Mucosa of descending colon (tissue), 3 donors: ENCODE data around the gene MPRIP. TPM values are rescaled to one million over a fixed set of nuclear protein-coding genes. Genes with fewer than 3 reads are reported as not detected.
A peak's percentile ranks its signal among the peaks of the same experiment; 100 is the strongest.

ENCODE experiments used
- ATAC-seq: fragments of 200-7000 bp; cut with Tn5 transposase; one replicate; pipeline ENCODE4 v1.9.1; 2020; ENCODE audit warnings: mild to moderate bottlenecking, moderate library complexity
- DNase-seq, 3 donors: peaks; one replicate each; pipeline ENCODE4 v3.0.0-alpha.2; 2020
- H3K36me3 ChIP-seq: fragments of 200-600 bp; one replicate; pipeline ENCODE4 v1.8.0; 2021; ENCODE audit warnings: low read depth, mild to moderate bottlenecking
- H3K4me1 ChIP-seq: fragments of 200-600 bp; one replicate; pipeline ENCODE4 v1.8.0; 2021; ENCODE audit warnings: low read depth, mild to moderate bottlenecking
- H3K4me3 ChIP-seq: fragments of 200-600 bp; one replicate; pipeline ENCODE4 v1.8.0; 2021; ENCODE audit warnings: mild to moderate bottlenecking
- H3K9me3 ChIP-seq: fragments of 200-600 bp; one replicate; pipeline ENCODE4 v1.8.0; 2021; ENCODE audit warnings: mild to moderate bottlenecking
- intact Hi-C, 2 donors: fragments of 100-400 bp; cut with DNase I in 1 of 2; cut with micrococcal nuclease in 1 of 2; formaldehyde crosslinking; loops; one replicate each; pipeline versions ENCODE4 v1.11.0 to v1.11.1; 2022; cut with DNase I, micrococcal nuclease
- total RNA-seq, 3 donors: library from RNA; stranded (reverse); fragmentation: NEBNext Ultra II Directional in 2 of 3; extraction: Animal tissue kit (Norgen Biotek cat#: 25700) in 2 of 3; gene quantifications; one replicate each; pipeline versions ENCODE4 v1.2.1 to v1.2.4, GENCODE V29; 2021 to 2023
- TF ChIP-seq, protein P1 (sequence below): fragments of 200-600 bp; IDR thresholded peaks from one replicate; pipeline ENCODE4 v1.8.0; 2022; ENCODE audit warnings: antibody characterized with exemption, mild to moderate bottlenecking
- donor health status: DM: no; HTN: no; CAD: no; lungs with moderate emphysema.
- donor health status: DM: no; HTN: no; CAD: no.
- donor health status: DM: no; HTN: yes; CAD: no.

MPRIP gene
- total RNA-seq, 3 donors from 2014 or later: 150 to 249 (median 231) TPM

DNA sequence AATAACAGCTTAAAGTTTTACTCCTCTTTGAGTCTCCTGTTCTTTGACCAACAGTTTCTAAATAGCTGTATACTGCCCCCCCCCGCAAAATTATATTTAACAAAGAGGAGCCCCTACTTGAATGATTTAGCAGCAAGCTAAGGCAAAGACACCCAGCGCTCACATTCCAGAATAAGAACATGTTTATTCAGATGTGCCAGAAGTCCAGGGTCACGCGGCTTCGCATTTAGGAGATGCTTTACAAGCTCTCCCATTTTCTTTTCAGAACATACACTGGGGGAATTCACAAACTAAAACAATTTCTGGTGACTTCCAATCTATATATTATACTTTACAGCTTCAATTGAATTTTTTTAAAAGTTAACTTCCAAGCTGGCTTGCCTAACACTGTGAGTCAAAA lies 158.6 kb downstream of the MPRIP start:
- Histone ChIP-seq H3K9me3 (no peaks in the 10 kb centered on the region), H3K4me1 (peaks cover 15% of the 10 kb centered on the region), H3K36me3 (no peaks in the 10 kb centered on the region), H3K4me3 (no peak overlapping the region)
- TF ChIP-seq, protein P1, sequence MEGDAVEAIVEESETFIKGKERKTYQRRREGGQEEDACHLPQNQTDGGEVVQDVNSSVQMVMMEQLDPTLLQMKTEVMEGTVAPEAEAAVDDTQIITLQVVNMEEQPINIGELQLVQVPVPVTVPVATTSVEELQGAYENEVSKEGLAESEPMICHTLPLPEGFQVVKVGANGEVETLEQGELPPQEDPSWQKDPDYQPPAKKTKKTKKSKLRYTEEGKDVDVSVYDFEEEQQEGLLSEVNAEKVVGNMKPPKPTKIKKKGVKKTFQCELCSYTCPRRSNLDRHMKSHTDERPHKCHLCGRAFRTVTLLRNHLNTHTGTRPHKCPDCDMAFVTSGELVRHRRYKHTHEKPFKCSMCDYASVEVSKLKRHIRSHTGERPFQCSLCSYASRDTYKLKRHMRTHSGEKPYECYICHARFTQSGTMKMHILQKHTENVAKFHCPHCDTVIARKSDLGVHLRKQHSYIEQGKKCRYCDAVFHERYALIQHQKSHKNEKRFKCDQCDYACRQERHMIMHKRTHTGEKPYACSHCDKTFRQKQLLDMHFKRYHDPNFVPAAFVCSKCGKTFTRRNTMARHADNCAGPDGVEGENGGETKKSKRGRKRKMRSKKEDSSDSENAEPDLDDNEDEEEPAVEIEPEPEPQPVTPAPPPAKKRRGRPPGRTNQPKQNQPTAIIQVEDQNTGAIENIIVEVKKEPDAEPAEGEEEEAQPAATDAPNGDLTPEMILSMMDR: no peak
- intact Hi-C loops: no loop called here
- ATAC-seq (no peak), DNase-seq (peak in 1 of 3 donors; percentile 38)

DNA sequence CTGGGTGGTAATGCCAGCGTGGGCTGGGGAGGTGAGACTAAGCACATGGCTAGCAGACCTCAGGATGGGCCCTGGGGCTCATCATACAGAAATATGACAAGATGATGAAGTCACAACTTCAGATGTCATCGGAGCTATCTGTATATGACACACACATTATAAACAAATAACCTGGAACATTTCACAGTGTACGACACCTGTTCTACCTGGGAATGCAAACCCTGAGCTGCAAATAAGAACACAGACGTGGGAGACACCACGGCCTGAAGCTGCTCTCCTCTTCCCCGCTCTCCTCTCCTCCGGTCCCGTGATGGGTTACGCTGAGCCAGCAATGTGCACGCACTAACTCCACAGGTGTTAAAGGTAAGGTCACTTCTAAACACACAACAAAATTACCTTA lies 159.0 kb downstream of the MPRIP start:
- H3K9me3 ChIP-seq: no peaks in the 10 kb centered on the region
- ATAC-seq (no peak), DNase-seq (peak in 1 of 3 donors; percentile 1)
- intact Hi-C loops: no loop called here
- TF ChIP-seq, protein P1: no peak
- no peaks in the 10 kb centered on the region for H3K36me3 ChIP-seq
- peaks cover 15% of the 10 kb centered on the region for H3K4me1 ChIP-seq
- no peak overlapping the region for H3K4me3 ChIP-seq

DNA sequence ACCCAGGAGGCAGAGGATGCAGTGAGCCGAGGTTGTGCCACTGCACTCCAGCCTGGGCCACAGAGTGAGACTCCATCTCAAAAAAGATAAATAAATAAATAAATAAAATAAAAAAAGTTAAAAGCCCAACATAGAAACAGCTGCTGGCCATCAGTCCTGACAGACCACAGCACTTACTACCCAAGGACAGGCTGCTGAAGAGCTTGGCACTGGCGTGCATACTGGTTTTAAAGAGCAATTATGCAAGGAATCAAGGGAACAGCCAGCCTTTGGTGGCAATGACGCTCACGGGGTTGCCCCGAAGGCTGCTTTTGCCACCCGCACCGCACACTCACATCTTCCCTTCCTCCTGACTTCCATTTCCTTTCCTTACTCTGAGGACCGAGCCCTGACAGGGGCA lies 159.7 kb downstream of the MPRIP start:
- Histone ChIP-seq H3K4me3 (no peak overlapping the region), H3K4me1 (peaks cover 18% of the 10 kb centered on the region), H3K36me3 (no peaks in the 10 kb centered on the region), H3K9me3 (no peaks in the 10 kb centered on the region)
- TF ChIP-seq, protein P1: no peak
- intact Hi-C loops: no loop called here
- DNase-seq (no peak), ATAC-seq (no peak)

DNA sequence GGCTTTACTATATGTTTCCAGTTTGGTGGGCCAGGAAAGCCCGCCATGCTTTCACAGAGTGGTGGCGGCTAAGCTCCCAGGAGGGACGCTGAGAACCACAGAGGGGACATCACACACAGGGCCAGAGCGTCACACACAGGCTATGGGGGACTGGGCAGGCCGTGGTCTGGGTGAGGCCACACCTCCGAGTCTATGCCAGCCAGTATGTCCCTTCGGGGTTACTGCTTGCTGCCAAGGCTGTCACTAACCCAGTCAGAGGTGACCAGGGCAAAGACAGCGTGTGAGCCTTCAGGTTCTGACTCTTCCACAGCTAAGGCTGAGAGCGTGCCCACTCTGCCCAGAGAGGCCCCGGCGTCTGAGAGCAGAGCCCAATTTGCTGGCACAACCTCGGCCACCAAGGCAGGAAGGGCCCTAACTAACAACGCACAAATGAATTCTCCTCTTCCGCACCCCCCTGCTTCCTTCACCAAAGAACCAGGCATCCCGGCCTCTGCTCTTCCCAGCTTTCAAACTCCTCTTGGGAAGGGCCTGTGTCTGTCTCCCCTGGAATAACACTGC lies 161.0 kb downstream of the MPRIP start:
- no peak overlapping the region for H3K4me3 ChIP-seq
- intact Hi-C loops: no loop called here
- peak in 1 of 3 donors; percentile 32 for DNase-seq
- H3K36me3 ChIP-seq: no peaks in the 10 kb centered on the region
- TF ChIP-seq, protein P1: no peak
- ATAC-seq: no peak
- H3K9me3 ChIP-seq: no peaks in the 10 kb centered on the region
- peaks cover 19% of the 10 kb centered on the region for H3K4me1 ChIP-seq

DNA sequence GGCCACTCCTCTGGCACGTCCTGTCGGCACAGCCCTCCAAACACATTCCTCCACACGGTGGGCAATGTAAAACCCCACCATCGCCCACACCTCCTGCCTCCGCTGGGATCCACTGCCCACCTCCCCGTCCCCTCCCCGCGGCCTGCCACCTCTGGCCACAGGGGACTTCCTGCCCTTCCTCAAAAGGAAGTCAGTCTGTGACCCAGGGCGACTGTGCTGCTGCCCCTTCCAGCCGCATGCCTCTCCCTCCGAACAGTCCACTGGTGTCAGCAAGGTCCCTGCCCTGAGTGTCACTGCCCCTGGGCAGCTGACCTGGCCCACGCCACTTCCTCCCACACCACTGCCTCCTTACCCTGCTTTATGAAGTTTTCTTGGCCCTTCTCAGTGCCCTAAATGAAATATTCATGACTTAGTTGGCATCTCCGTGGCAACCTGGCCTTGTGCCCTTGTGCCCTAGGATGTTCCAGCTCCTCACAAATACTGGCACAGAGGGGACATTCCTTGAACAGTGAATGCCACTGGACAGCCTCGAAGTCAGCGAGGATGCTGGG lies 161.9 kb downstream of the MPRIP start:
- TF ChIP-seq, protein P1: no peak
- H3K4me1 ChIP-seq: peaks cover 19% of the 10 kb centered on the region
- H3K4me3 ChIP-seq: no peak overlapping the region
- ATAC-seq (no peak), DNase-seq (peak in 2 of 3 donors; percentile 38 to 47)
- no peaks in the 10 kb centered on the region for H3K36me3 ChIP-seq
- no peaks in the 10 kb centered on the region for H3K9me3 ChIP-seq
- intact Hi-C loops: no loop called here
